ENCODE measurements around the gene SPEM3. TPM values are rescaled to one million over a fixed set of nuclear protein-coding genes. Genes with fewer than 3 reads are reported as not detected.
A peak's percentile ranks its signal among the peaks of the same experiment; 100 is the strongest.

Gene SPEM3
- total and polyA plus RNA-seq, 2 of the 13 experiments (the other 11 are each of a cell fraction or from before 2014, with no cell fraction given) = not detected

- TF ChIP-seq, protein P1, sequence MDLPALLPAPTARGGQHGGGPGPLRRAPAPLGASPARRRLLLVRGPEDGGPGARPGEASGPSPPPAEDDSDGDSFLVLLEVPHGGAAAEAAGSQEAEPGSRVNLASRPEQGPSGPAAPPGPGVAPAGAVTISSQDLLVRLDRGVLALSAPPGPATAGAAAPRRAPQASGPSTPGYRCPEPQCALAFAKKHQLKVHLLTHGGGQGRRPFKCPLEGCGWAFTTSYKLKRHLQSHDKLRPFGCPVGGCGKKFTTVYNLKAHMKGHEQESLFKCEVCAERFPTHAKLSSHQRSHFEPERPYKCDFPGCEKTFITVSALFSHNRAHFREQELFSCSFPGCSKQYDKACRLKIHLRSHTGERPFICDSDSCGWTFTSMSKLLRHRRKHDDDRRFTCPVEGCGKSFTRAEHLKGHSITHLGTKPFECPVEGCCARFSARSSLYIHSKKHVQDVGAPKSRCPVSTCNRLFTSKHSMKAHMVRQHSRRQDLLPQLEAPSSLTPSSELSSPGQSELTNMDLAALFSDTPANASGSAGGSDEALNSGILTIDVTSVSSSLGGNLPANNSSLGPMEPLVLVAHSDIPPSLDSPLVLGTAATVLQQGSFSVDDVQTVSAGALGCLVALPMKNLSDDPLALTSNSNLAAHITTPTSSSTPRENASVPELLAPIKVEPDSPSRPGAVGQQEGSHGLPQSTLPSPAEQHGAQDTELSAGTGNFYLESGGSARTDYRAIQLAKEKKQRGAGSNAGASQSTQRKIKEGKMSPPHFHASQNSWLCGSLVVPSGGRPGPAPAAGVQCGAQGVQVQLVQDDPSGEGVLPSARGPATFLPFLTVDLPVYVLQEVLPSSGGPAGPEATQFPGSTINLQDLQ (CRISPR knock-in tag; IDR thresholded peaks at IDR 0.05) = no peak; the same call in 1 of the 2 replicates
- TF ChIP-seq ZBTB1 (CRISPR knock-in tag; IDR thresholded peaks at IDR 0.05; ENCODE audit: borderline replicate concordance) = no peak
- TF ChIP-seq ZNF350 (CRISPR knock-in tag; IDR thresholded peaks at IDR 0.05; ENCODE audit: borderline replicate concordance, low read depth) = no peak
- no peak for TF ChIP-seq ZBTB43 (CRISPR knock-in tag; conservative IDR thresholded peaks at IDR 0.05)
- TF ChIP-seq HNF4A (CRISPR knock-in tag; IDR thresholded peaks at IDR 0.05) = no peak
- no peak for TF ChIP-seq HHEX (CRISPR knock-in tag; IDR thresholded peaks at IDR 0.05)
- TF ChIP-seq FOXM1 (CRISPR knock-in tag; IDR thresholded peaks at IDR 0.05) = no peak
- TF ChIP-seq ESRRA (CRISPR knock-in tag; IDR thresholded peaks at IDR 0.05; ENCODE audit: low read depth) = 0 out of 2 replicates have a peak, but pooled peaks have one; percentile 15
- 0 out of 2 replicates have a peak, but pooled peaks have one; percentile 43 for TF ChIP-seq ZNF619 (CRISPR knock-in tag; IDR thresholded peaks at IDR 0.05)
- TF ChIP-seq, protein P2, sequence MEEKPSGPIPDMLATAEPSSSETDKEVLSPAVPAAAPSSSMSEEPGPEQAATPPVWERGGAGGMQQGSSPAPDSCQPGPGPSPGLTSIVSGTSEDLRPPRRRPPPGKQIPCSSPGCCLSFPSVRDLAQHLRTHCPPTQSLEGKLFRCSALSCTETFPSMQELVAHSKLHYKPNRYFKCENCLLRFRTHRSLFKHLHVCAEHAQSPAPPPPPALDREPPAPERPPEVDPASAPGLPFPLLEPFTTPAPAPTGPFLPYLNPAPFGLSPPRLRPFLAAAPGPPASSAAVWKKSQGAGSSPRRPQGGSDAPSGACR (CRISPR knock-in tag; IDR thresholded peaks at IDR 0.05) = 0 out of 2 replicates have a peak, but pooled peaks have one; percentile 49
- TF ChIP-seq ZSCAN9 (CRISPR knock-in tag; IDR thresholded peaks at IDR 0.05; ENCODE audit: borderline replicate concordance) = no peak
- TF ChIP-seq ZNF878 (CRISPR knock-in tag; IDR thresholded peaks at IDR 0.05) = no peak
- no peak for TF ChIP-seq ZNF124 (CRISPR knock-in tag; IDR thresholded peaks at IDR 0.05)
- no peak for TF ChIP-seq ZSCAN29 (CRISPR knock-in tag; conservative IDR thresholded peaks at IDR 0.05)
- no peak for TF ChIP-seq TCF7L2 (IDR thresholded peaks at IDR 0.05; ENCODE audit: low read depth, low read length)
- TF ChIP-seq ZSCAN21 (CRISPR knock-in tag; IDR thresholded peaks at IDR 0.05; ENCODE audit: borderline replicate concordance) = 0 out of 2 replicates have a peak, but pooled peaks have one; percentile 35
- TF ChIP-seq ZNF839 (CRISPR knock-in tag; IDR thresholded peaks at IDR 0.05; ENCODE audit: borderline replicate concordance) = peak; percentile 53; the same call in 1 of the 2 replicates
- TF ChIP-seq MAFG (CRISPR knock-in tag; IDR thresholded peaks at IDR 0.05) = no peak
- no peak; the same call in 1 of the 2 replicates for TF ChIP-seq ATF7-NPFF (CRISPR knock-in tag; IDR thresholded peaks at IDR 0.05; ENCODE audit: low read depth)
- peak; percentile 47 for TF ChIP-seq ZNF883 (CRISPR knock-in tag; IDR thresholded peaks at IDR 0.05; ENCODE audit: not compliant biosample characterization)
- TF ChIP-seq HIVEP1 (CRISPR knock-in tag; IDR thresholded peaks at IDR 0.05) = no peak
- TF ChIP-seq, protein P3, sequence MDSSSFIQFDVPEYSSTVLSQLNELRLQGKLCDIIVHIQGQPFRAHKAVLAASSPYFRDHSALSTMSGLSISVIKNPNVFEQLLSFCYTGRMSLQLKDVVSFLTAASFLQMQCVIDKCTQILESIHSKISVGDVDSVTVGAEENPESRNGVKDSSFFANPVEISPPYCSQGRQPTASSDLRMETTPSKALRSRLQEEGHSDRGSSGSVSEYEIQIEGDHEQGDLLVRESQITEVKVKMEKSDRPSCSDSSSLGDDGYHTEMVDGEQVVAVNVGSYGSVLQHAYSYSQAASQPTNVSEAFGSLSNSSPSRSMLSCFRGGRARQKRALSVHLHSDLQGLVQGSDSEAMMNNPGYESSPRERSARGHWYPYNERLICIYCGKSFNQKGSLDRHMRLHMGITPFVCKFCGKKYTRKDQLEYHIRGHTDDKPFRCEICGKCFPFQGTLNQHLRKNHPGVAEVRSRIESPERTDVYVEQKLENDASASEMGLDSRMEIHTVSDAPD (CRISPR knock-in tag; IDR thresholded peaks at IDR 0.05) = no peak
- TF ChIP-seq TAF1 (CRISPR knock-in tag; IDR thresholded peaks at IDR 0.05) = no peak; the same call in 1 of the 2 replicates
Observed at GRCh38 chr17:7478276-7479212, 49.9 kb downstream of the SPEM3 start (continued).

Measured in HepG2 (cell line).